Measurements from ENCODE around the gene PPP1R1B.

Gene PPP1R1B

GRCh38 chr17:39653662-39654331 lies 27.0 kb downstream of the PPP1R1B start:
- peak in 10 of 14 donors; percentile 18 to 81 (median 52) for DNase-seq

DNA sequence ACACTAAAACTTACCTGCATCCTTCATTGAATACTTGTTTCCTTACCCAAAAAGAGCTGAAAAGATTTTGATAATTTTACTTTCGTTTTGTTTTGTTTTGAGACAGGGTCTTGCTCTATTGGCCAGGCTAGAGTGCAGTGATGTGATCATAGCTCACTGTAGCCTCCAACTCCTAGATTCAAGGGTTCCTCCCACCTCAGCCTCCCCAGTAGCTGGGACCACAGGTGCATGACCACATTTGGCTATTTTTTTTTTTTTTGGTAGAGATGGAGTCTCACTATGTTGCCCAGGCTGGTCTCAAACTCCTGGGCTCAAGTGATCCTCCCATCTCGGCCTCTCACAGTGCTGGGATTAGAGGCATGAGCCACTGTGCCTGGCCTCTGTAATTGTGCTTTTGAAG lies 28.4 kb downstream of the PPP1R1B start:
- DNase-seq, result no peak

- DNase-seq, result no peak
Observed at GRCh38 chr17:39658346-39658745, 31.6 kb downstream of the PPP1R1B start.

GRCh38 chr17:39658760-39659159 lies 32.0 kb downstream of the PPP1R1B start:
- no peak for DNase-seq

DNA sequence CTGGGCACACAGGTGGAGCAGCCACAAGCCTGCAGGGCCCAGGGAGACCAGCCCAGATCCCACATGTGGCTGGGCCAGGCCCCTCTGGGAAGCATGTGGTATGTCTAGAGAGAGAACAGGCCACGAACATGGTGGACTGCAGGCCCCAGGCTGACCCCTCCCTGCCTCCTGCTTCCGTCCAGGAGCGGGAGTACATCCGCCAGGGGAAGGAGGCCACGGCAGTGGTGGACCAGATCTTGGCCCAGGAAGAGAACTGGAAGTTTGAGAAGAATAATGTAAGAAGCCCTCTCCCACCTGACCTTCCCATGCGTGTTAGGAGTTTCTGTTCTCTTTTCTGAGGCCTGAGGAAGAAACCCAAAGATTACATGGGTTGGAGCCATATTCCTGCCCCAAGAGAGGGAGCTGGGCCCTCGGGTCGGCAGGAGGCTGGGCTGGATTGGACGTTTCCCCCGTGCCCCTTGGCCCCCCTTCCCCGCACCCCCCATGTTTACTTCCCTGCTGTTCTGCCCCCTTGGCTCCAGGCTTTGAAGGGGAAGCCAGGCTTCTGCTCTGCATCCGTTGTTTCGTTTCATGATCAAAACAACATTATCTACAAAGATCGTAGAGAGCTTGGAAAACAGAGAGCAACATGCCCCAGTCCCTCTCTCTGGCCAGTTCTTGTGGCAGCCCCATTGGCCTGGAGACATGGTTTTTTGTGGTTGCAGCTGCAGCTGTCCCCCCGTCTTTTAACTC lies 32.7 kb downstream of the PPP1R1B start:
- no peak for DNase-seq

GRCh38 chr17:39660011-39660360 lies 33.2 kb downstream of the PPP1R1B start:
- no peak for DNase-seq

GRCh38 chr17:39660397-39661385 lies 33.9 kb downstream of the PPP1R1B start:
- peak in 2 of 14 donors; percentile 7 to 32 for DNase-seq

GRCh38 chr17:39661744-39662541 lies 35.2 kb downstream of the PPP1R1B start:
- DNase-seq, result no peak

GRCh38 chr17:39662551-39663339 lies 36.0 kb downstream of the PPP1R1B start:
- no peak for DNase-seq

DNA sequence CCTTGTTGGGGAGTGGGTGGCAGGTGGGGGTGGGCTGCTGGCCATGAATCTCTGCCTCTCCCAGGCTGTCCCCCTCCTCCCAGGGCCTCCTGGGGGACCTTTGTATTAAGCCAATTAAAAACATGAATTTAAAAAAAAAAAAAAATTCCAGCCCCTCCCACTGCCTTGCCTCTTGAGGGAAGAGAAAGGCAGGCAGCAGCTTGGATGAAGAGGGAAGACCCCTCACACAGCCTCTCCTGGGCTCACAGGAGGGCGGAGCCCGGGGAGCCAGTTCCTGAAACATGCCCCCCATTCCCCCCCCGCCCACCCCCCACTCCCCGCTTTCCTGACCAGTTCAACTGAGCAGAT lies 36.6 kb downstream of the PPP1R1B start:
- no peak for DNase-seq

- no peak for DNase-seq
Observed at GRCh38 chr17:39663688-39664580, 37.2 kb downstream of the PPP1R1B start.

DNA sequence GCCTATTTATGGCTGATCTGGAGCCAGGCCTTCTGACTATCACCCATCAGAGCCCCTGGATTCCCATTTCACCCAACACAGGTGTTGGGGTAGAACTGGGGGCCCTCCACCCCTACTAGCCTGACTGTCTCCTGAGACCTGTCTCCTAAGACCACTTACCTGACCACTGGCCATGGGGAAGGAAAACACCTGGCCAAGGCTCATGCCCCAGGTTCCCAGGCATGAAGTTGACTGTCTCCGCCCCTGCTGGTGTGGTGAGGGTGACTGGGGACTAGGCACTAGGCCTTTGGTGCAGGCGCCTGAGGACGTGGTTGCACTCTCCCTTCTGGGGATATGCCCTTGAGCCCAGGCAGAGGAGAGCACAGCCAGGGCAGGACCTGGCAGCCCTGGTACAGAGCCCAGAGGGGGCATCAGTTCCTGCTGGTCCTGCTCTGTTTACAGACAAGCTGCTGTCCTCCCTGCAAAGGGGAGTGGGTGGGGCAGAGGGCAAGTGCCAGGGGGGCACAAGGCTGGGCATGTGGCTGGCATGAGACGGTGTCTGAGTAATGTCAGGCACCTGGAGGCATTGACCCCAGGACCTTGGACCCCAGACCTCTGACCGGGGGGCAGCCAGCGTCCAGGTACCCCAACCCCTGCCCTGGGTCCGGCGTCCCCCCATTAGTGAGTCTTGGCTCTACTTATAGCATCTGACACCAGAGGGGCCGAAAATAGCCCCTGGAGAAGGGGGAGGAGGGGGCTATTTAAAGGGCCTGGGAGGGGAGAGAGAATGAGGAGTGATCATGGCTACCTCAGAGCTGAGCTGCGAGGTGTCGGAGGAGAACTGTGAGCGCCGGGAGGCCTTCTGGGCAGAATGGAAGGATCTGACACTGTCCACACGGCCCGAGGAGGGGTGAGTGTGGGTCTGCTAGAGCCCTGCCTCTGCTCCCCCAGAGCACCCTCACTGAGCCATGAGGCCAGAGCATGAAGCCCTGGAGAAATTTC lies 38.1 kb downstream of the PPP1R1B start, which contains the start of gene TCAP:
Gene TCAP (plus strand): TSS at position 769 of the 981 bp plus-strand sequence. CDS start 11 bp downstream, at position 780.
- DNase-seq, result no peak

DNA sequence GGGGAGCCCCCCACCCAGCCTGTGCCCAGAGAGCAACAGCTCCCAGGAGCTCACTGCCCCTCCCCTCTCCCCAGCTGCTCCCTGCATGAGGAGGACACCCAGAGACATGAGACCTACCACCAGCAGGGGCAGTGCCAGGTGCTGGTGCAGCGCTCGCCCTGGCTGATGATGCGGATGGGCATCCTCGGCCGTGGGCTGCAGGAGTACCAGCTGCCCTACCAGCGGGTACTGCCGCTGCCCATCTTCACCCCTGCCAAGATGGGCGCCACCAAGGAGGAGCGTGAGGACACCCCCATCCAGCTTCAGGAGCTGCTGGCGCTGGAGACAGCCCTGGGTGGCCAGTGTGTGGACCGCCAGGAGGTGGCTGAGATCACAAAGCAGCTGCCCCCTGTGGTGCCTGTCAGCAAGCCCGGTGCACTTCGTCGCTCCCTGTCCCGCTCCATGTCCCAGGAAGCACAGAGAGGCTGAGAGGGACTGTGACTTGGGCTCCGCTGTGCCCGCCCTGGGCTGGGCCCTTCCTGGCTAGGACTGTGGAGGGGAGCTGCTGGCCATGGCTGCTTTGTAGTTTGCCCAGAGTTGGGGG lies 39.0 kb downstream of the PPP1R1B start:
- peak in 6 of 14 donors; percentile 16 to 68 (median 61) for DNase-seq

- DNase-seq, result peak in 2 of 14 donors; percentile 64 to 68
Observed at GRCh38 chr17:39666231-39666600, 39.5 kb downstream of the PPP1R1B start.

GRCh38 chr17:39666601-39667261 lies 40.0 kb downstream of the PPP1R1B start:
- DNase-seq, result peak in 11 of 14 donors; percentile 18 to 69 (median 46)

DNA sequence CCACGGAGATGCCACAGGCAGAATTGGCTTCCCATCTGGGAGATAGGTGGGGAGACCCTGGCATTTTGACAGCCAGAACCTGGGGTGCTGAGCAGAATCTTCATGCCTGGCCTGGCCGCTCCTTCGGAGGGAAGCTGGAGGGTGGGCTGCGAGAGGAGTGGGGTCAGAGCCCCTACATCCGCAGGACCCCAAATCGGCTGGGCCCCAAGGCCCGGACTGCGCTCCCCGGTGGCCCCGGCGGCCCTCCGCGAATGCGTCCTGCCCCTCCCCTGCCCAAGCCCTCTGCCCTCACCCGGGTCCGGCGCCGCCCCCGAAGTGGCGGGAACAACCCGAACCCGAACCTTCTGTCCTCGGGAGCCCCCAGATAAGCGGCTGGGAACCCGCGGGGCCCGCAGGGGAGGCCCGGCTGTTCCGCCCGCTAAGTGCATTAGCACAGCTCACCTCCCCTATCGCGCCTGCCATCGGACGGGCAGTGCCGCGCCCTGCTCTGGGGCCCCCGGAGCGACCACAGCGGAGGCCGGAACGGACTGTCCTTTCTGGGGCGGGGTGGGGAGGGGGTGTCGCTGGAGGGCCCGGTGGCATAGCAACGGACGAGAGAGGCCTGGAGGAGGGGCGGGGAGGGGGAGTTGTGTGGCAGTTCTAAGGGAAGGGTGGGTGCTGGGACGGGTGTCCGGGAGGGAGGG lies 40.7 kb downstream of the PPP1R1B start:
- peak in 2 of 14 donors; percentile 28 to 36 for DNase-seq

All from C1 segment of cervical spinal cord (tissue), 14 donors.